DMS 273 (cell line): ENCODE measurements around the gene HECTD3.
A peak's percentile ranks its signal among the peaks of the same experiment; 100 is the strongest.
"Not testable (repeated sequence)": the region's sequence is repeated elsewhere in the genome, so short reads cannot be mapped to it uniquely, and the experiment has no call there.

Source experiments
- DNase-seq: peaks from one replicate; lab custom pipeline; 2025; ENCODE audit not compliant: unreplicated experiment; lab: John Stamatoyannopoulos, UW

HECTD3 gene

GRCh38 chr1:44994309-44994898, 16.7 kb downstream of the HECTD3 start:
- DNase-seq: no peak

GRCh38 chr1:44988531-44989156, 22.5 kb downstream of the HECTD3 start:
- no peak for DNase-seq

- peak; percentile 79 for DNase-seq
Measured at GRCh38 chr1:44985747-44986359, 25.3 kb downstream of the HECTD3 start.

GRCh38 chr1:44977372-44977771, 33.8 kb downstream of the HECTD3 start:
- DNase-seq: not testable (repeated sequence)

GRCh38 chr1:44976252-44976651, 34.9 kb downstream of the HECTD3 start:
- DNase-seq: no peak

GRCh38 chr1:44973645-44974044, 37.5 kb downstream of the HECTD3 start:
- no peak for DNase-seq

GRCh38 chr1:44970317-44970716, 40.8 kb downstream of the HECTD3 start:
- DNase-seq: no peak

GRCh38 chr1:44964396-44964795, 46.7 kb downstream of the HECTD3 start:
- DNase-seq: no peak

GRCh38 chr1:44962729-44963128, 48.4 kb downstream of the HECTD3 start:
- peak; percentile 87 for DNase-seq

- DNase-seq: not testable (repeated sequence)
Measured at GRCh38 chr1:44962022-44962421, 49.1 kb downstream of the HECTD3 start.

GRCh38 chr1:44957566-44957965, 53.6 kb downstream of the HECTD3 start:
- DNase-seq: not testable (repeated sequence)

- not testable (repeated sequence) for DNase-seq
Measured at GRCh38 chr1:44956077-44956476, 55.0 kb downstream of the HECTD3 start.
